Hepatic stellate cell (primary cell): ENCODE measurements around the gene ADCY3.

Source experiments
- DNase-seq: peaks from one replicate; pipeline ENCODE4 v3.0.0; 2011; ENCODE audit warnings: low spot score

The ADCY3 gene

GRCh38 chr2:24830351-24830750, 89.7 kb downstream of the ADCY3 start:
- DNase-seq, result peak; percentile 62

- no peak for DNase-seq
Measured at GRCh38 chr2:24828238-24828996, 91.6 kb downstream of the ADCY3 start.

GRCh38 chr2:24827321-24828237, 92.5 kb downstream of the ADCY3 start:
- DNase-seq, result peak; percentile 95

- DNase-seq, result no peak
Measured at GRCh38 chr2:24826773-24827145, 93.3 kb downstream of the ADCY3 start.

- DNase-seq, result no peak
Measured at GRCh38 chr2:24825883-24826772, 93.9 kb downstream of the ADCY3 start.

- no peak for DNase-seq
Measured at GRCh38 chr2:24824966-24825882, 94.8 kb downstream of the ADCY3 start.

- no peak for DNase-seq
Measured at GRCh38 chr2:24824071-24824588, 95.9 kb downstream of the ADCY3 start.

- no peak for DNase-seq
Measured at GRCh38 chr2:24822049-24822706, 97.9 kb downstream of the ADCY3 start.

GRCh38 chr2:24821433-24821891, 98.6 kb downstream of the ADCY3 start:
- DNase-seq, result no peak

- DNase-seq, result no peak
Measured at GRCh38 chr2:24820598-24821432, 99.2 kb downstream of the ADCY3 start.

GRCh38 chr2:24820175-24820513, 99.9 kb downstream of the ADCY3 start:
- DNase-seq, result no peak

- DNase-seq, result no peak
Measured at GRCh38 chr2:24819442-24820174, 100.4 kb downstream of the ADCY3 start.

GRCh38 chr2:24818721-24819167, 101.3 kb downstream of the ADCY3 start:
- no peak for DNase-seq

- peak; percentile 81 for DNase-seq
Measured at GRCh38 chr2:24816884-24817283, 103.2 kb downstream of the ADCY3 start.

- DNase-seq, result no peak
Measured at GRCh38 chr2:24816404-24816803, 103.6 kb downstream of the ADCY3 start.

- no peak for DNase-seq
Measured at GRCh38 chr2:24815171-24815570, 104.9 kb downstream of the ADCY3 start.

GRCh38 chr2:24814516-24814915, 105.5 kb downstream of the ADCY3 start:
- DNase-seq, result no peak

- DNase-seq, result no peak
Measured at GRCh38 chr2:24813691-24814137, 106.3 kb downstream of the ADCY3 start.
